GM12892 (cell line): ENCODE results near the gene NEDD4L.
A peak's percentile ranks its signal among the peaks of the same experiment; 100 is the strongest.

Source experiments
- DNase-seq: peaks from one replicate; pipeline ENCODE4 v3.0.0; 2011; ENCODE audit not compliant: insufficient read length
- FAIRE-seq: peaks from 2 replicates; lab custom pipeline; 2011; peaks lifted over from hg19 to GRCh38; lab: Jason Lieb, UNC
- POLR2A ChIP-seq: IDR thresholded peaks from 2 replicates; pipeline ENCODE4 v1.6.1; 2011; ENCODE audit warnings: low read depth, low read length, control low read depth
- POLR2AphosphoS5 ChIP-seq: IDR thresholded peaks from 2 replicates; pipeline ENCODE4 v1.6.1; 2011; ENCODE audit warnings: low read depth, low read length, control low read depth
- TAF1 ChIP-seq: IDR thresholded peaks from 2 replicates; pipeline ENCODE4 v1.6.1; 2011; ENCODE audit warnings: low read depth, mild to moderate bottlenecking, control low read depth, low read length, borderline replicate concordance

NEDD4L gene

DNA sequence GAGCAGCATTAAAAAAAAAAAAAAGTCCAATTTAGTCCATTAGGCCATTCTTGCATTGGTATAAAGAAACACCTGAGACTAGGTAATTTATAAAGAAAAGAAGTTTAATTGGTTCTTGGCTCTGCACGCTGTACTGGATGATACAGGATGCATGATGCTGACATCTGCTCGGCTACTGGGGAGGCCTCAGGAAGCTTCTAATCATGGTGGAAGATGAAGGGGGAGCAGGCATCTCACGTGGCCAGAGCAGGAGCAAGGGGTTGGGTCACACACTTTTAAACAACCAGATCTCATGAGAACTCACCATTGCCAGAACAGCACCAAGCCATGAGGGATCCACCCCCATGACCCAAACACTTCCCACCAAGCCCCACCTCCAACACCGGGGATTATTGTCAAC is 100.1 kb downstream of the NEDD4L start:
- FAIRE-seq (no peak), DNase-seq (no peak)
- TF ChIP-seq POLR2AphosphoS5 = no peak
- no peak for TF ChIP-seq POLR2A
- TF ChIP-seq TAF1 = no peak

DNA sequence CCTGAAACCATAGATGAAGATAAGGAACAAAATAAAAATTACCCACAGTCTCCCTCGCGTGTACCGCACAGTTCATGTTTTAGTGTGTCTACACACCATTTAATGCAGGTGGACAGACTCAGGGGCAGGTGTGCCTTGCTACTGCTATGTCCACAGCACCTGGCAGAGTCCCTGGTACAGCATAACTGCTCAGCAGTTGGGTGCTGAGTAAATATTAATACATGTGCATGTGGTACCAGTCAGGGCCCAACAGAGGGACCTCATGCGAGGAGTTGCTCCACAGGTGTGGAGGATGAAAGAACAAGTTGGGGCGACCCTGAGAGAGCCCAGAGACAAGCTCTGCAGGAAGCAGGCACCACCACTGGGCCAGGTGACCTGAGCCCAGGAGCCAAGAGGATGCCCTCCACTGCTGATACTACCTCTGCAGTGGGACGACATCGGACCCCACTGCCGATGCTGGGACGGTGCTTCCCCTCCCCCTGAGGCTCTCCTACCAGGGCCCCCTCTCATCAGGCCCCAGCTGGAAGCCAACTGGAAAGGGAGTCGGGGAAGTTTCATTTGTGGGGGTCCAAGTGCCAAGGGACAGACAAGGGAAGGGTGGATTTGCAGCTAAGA is 100.8 kb downstream of the NEDD4L start:
- TF ChIP-seq POLR2AphosphoS5 = no peak
- no peak for TF ChIP-seq TAF1
- no peak for TF ChIP-seq POLR2A
- FAIRE-seq = no peak
- no peak for DNase-seq

GRCh38 chr18:58146099-58146498 is 102.1 kb downstream of the NEDD4L start:
- TF ChIP-seq TAF1 (no peak), POLR2AphosphoS5 (no peak), POLR2A (no peak)
- DNase-seq = no peak
- peak; percentile 61 for FAIRE-seq

DNA sequence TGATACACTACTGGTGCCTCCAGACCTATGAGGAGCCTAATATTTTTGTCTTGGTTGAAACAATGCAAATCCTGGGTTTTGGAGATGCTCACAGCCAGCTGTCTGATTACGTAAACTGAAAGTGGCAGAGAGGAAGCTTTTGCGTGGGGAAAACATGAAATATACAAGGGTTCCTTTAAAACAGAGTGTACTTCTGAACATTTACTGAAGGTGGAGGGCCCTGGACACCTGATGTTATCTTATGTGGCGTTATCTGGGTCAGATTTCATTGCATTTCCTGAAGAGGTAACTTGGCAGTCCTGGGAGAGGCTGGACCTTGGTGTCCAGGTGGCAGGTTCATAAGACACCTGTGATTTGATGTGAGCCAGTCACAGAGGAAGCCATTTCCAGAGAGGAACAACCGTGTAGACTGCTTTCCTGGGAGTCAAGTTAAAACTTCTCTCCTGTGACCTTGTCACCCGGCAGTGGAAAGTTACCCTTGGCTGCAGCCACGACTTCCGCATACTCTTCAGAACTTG is 105.0 kb downstream of the NEDD4L start:
- peak; percentile 67 for FAIRE-seq
- no peak for DNase-seq
- no peak for TF ChIP-seq TAF1
- TF ChIP-seq POLR2AphosphoS5 = no peak
- TF ChIP-seq POLR2A = no peak

GRCh38 chr18:58150772-58151171 is 106.7 kb downstream of the NEDD4L start:
- DNase-seq = no peak
- TF ChIP-seq POLR2AphosphoS5 (no peak), POLR2A (no peak), TAF1 (no peak)
- no peak for FAIRE-seq

- FAIRE-seq = no peak
- TF ChIP-seq POLR2A (no peak), TAF1 (no peak), POLR2AphosphoS5 (no peak)
- DNase-seq = no peak
Observed at GRCh38 chr18:58152216-58152615, 108.2 kb downstream of the NEDD4L start.

- FAIRE-seq (no peak), DNase-seq (no peak)
- TF ChIP-seq POLR2A (no peak), POLR2AphosphoS5 (no peak), TAF1 (no peak)
Observed at GRCh38 chr18:58152891-58153290, 108.9 kb downstream of the NEDD4L start.

GRCh38 chr18:58156516-58156915 is 112.5 kb downstream of the NEDD4L start:
- no peak for FAIRE-seq

GRCh38 chr18:58157237-58157636 is 113.2 kb downstream of the NEDD4L start:
- TF ChIP-seq TAF1 (no peak), POLR2AphosphoS5 (no peak), POLR2A (no peak)
- DNase-seq (no peak), FAIRE-seq (no peak)

More at GRCh38 chr18:58156516-58156915, 112.5 kb downstream of the NEDD4L start:
- no peak for DNase-seq
- TF ChIP-seq POLR2AphosphoS5 (no peak), TAF1 (no peak), POLR2A (no peak)

DNA sequence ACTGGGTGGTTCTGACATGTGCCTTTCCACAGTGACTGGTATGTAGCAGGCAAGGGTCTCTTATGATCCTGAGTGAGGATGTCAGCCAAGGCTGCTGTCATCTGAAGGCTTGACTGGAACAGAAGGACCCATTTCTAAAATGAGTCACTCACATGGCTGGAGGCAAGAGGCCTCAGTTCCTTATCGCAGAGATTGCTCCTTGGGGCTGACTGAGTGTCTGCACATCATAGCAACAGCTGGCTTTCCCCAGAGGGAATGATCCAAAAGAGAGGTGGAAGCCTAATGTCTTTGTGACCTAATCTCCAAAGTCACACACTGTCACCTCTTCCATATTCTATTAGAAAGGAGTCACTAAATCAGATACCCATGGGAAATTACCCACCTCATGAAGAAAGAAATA is 114.0 kb downstream of the NEDD4L start:
- no peak for FAIRE-seq
- DNase-seq = no peak
- TF ChIP-seq POLR2A = no peak
- no peak for TF ChIP-seq TAF1
- TF ChIP-seq POLR2AphosphoS5 = no peak

DNA sequence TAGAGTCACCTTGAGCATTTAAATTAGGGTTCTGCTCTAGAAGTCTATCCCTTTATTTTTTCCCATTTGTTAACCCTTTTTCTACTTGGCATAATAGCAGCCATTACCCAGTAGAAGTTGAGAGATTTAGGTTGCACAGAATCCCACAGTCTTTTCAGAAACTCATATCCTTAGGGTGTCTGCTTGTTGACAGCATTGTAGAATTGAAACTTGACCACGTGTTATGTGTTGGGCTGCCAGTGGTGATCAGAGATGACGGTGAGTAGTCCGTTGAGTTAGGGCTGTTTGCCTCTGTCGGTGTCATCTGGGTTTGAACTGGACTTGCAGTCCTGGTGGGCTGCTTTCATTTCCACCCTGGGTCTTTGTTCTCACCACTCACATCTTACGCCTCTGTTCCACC is 114.4 kb downstream of the NEDD4L start:
- DNase-seq (no peak), FAIRE-seq (no peak)
- no peak for TF ChIP-seq TAF1
- no peak for TF ChIP-seq POLR2A
- no peak for TF ChIP-seq POLR2AphosphoS5

DNA sequence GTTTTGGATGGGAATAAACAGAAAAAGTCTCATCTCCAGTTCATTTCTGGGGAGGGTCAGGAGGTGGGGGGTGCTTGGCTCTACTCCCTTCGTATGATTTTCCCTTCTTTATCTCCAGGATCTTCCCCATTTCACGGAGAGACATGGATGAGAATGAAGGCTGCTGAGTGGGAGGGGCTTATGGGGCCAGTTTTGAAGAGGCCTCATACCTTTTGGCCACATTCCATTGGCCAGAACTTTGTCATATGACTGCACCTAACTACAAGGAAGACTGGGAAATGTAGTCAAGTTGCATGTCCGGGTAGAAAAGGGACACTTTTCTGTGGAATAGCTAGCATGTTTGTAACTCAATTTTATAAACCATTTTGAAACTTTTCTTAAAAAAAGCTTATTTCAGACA is 117.6 kb downstream of the NEDD4L start:
- FAIRE-seq (no peak), DNase-seq (no peak)
- TF ChIP-seq POLR2AphosphoS5 = no peak
- no peak for TF ChIP-seq POLR2A
- TF ChIP-seq TAF1 = no peak

- FAIRE-seq (no peak), DNase-seq (no peak)
- TF ChIP-seq POLR2AphosphoS5 = no peak
- no peak for TF ChIP-seq TAF1
- no peak for TF ChIP-seq POLR2A
Observed at GRCh38 chr18:58162127-58162526, 118.1 kb downstream of the NEDD4L start.
